Heart right ventricle (tissue), 16 donors: ENCODE measurements around the gene LRSAM1. TPM values are rescaled to one million over a fixed set of nuclear protein-coding genes. Genes with fewer than 3 reads are reported as not detected.

Source experiments
- ATAC-seq, 8 donors: fragments of 200-7000 bp; cut with Tn5 transposase; one replicate each; pipeline ENCODE4 v1.9.1; 2020; ENCODE audit warnings: mild to moderate bottlenecking in 8 of 8, moderate library complexity in 8 of 8, moderate number of reproducible peaks in 1 of 8
- DNase-seq, 2 donors: peaks; one replicate each; pipeline ENCODE4 v3.0.0-alpha.2; 2020
- H3K27ac ChIP-seq, 10 donors: fragments of 200-600 bp; sonication (generic) in 2 of 10; one replicate each; pipeline versions ENCODE4 v1.5.0 to v1.8.0; 2020 to 2022; ENCODE audit warnings: mild to moderate bottlenecking in 3 of 10
- H3K27me3 ChIP-seq, 7 donors: fragments of 200-600 bp; one replicate each; pipeline ENCODE4 v1.8.0; 2021 to 2022; ENCODE audit warnings: mild to moderate bottlenecking in 2 of 7
- H3K36me3 ChIP-seq, 9 donors: fragments of 200-600 bp; sonication (generic) in 1 of 9; one replicate each; pipeline versions ENCODE4 v1.5.0 to v1.8.0; 2020 to 2022; ENCODE audit warnings: mild to moderate bottlenecking in 2 of 9
- H3K4me1 ChIP-seq, 9 donors: fragments of 200-600 bp; sonication (generic) in 1 of 9; one replicate each; pipeline versions ENCODE4 v1.5.0 to v1.8.0; 2020 to 2022; ENCODE audit warnings: mild to moderate bottlenecking in 4 of 9
- H3K4me3 ChIP-seq, 10 donors: fragments of 200-600 bp; sonication (generic) in 2 of 10; one replicate each; pipeline versions ENCODE4 v1.5.0 to v1.8.0; 2020 to 2022; ENCODE audit warnings: mild to moderate bottlenecking in 7 of 10, moderate library complexity in 2 of 10
- H3K9me3 ChIP-seq, 11 donors: fragments of 200-600 bp in 10 of 11; sonication (generic) in 2 of 11; one replicate each; pipeline versions ENCODE4 v1.5.0 to v1.8.0; 2013 to 2022; ENCODE audit warnings: mild to moderate bottlenecking in 2 of 11, control low read depth in 1 of 11, moderate library complexity in 1 of 11
- CTCF ChIP-seq, 9 donors: fragments of 200-600 bp; sonication (generic) in 2 of 9; IDR thresholded peaks; one replicate each; pipeline versions ENCODE4 v1.5.0 to v1.8.0; 2021 to 2022; ENCODE audit warnings: antibody characterized with exemption in 9 of 9, mild to moderate bottlenecking in 5 of 9, moderate library complexity in 1 of 9
- WGBS, 2 donors: extraction: QIAGEN DNeasy Blood & Tissue Kit; methylation state at CpG; one replicate each; pipeline ENCODE4 v1.1.7; 2013; ENCODE audit warnings: inconsistent platforms in 1 of 2; 5-methylcytosine and 5-hydroxymethylcytosine counted together
- intact Hi-C, 10 donors: fragments of 100-400 bp; cut with DNase I; formaldehyde crosslinking; loops; one replicate each; pipeline versions ENCODE4 v1.11.1 to v1.14.2; 2022
- polyA plus RNA-seq, 2 donors: library from polyadenylated mRNA; stranded (reverse); fragments of 200-250 nt; gene quantifications; one replicate each; pipeline ENCODE4 v1.2.3, GENCODE V29; 2013
- total RNA-seq, 10 donors: library from RNA; stranded (reverse); fragmentation: NEBNext Ultra II Directional in 3 of 10; extraction: Animal tissue kit (Norgen Biotek cat#: 25700) in 3 of 10; gene quantifications; one replicate each; pipeline versions ENCODE4 v1.2.1 to v1.2.4, GENCODE V29; 2021 to 2023
- donor health status: Arrhythmogenic right ventricular cardiomyopathy.
- donor health status: ischemic (EF 13 %, LVEDD 7.1; RV severe dilation, severe dysfunction).
- donor health status: healthy with polysubstance abuse.
- donor health status: DM: no; HTN: yes; CAD: no.
- donor health status: DM: no; HTN: no; CAD: no.
- donor health status: ischemic (EF 25% LVEDD 6.9; RV normal size, moderate dysfunction).
- donor health status: ischemic (EF 25% LVEDD 5.7; RV mildly dilated, moderate dysfunction).
- donor health status: healthy.
- donor health status: DM: yes; HTN: yes; CAD: no.
- donor health status: Ischemic cardiomyopathy.
- donor health status: ischemic (EF 35%, LVEDD 5.7; RV mildly dilated, moderate dysfunction).
- donor health status: nonischemic (EF 11% LVEDD 7.7; RV severe dilation, severe dysfunction).
- donor health status: DM: yes; HTN: yes; CAD: no.
- donor health status: PGD.
- donor health status: ischemic (EF 29% LVEDD 5.4; RV normal size, mild dysfunction).
- donor health status: nonischemic (EF 23%, LVEDD 6.1; RV moderate dilation, normal function).

LRSAM1 gene
- total and polyA plus RNA-seq, 12 donors = 21.2 to 59.9 (median 29.5) TPM

DNA sequence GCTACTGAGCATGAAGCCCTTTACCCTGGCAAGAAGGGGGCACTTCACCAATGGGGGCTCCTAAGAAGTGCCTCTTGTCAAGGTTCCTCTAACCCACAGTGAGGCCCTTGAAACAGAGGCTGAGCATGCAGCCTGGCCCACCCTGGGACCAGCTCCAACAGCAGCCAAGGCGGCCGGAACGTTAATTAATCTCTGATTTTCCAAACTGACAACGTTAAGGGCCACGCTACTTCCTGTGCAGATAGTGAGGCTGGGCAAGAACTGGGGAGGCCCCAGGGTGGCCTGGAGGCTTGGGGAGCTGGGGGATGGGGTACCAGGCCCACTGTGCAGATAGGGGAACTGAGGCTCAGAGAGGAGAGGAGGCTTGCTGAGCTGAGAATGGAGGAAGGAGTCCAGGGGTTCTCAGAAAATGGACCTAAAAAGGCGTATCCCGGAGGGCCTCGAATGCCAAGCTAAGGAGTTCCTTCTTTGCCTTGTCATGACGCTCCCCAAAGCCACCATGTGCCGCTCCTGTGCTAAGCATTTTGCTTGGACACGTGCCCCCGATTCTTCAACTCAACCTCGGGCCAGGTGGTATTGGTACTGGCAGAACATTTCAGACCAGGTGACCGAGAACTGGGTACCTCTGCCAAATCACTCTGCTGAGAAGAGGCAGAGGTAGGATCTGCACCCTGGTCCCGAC is 88.8 kb downstream of the LRSAM1 start:
- Histone ChIP-seq H3K4me1 (peaks cover 21 to 99% (median 81%) of the 10 kb centered on the region in 9 donors), H3K27ac (peak overlapping the region in 5 of 10 donors; percentile 5 to 56 (median 30)), H3K36me3 (peaks cover 0 to 19% (median 0%) of the 10 kb centered on the region in 9 donors), H3K9me3 (no peaks in the 10 kb centered on the region), H3K27me3 (no peaks in the 10 kb centered on the region), H3K4me3 (no peak overlapping the region)
- ATAC-seq = no peak
- no peak for TF ChIP-seq CTCF (IDR thresholded peaks at IDR 0.05)
- intact Hi-C loops = no loop called here
- 74 to 79% methylated on average over 15 of the region's 15 CpGs for WGBS, 2 donors
- no peak for DNase-seq

DNA sequence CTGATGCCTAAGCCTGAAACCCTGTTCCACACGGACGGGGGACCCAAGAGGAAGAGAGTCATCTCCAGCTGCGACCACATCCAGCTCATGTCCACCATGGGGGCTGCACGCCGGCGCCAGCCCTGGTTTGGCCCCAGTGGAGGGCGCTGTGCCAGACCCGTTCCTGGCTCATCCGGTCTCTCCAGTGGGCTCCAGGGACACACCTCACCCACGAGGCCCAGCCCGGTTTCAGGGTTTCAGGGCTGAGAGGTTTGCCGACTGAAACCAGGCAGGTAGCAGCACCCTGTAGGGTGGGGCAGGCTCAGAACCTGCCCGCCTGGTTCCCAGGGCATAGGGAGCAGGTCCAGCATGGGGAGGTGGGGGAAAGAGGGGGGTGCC is 89.3 kb downstream of the LRSAM1 start:
- ATAC-seq (peak in 1 of 8 donors; percentile 6), DNase-seq (no peak)
- H3K27me3 ChIP-seq = no peaks in the 10 kb centered on the region
- intact Hi-C loops = no loop called here
- H3K9me3 ChIP-seq = no peaks in the 10 kb centered on the region
- peaks cover 0 to 13% (median 0%) of the 10 kb centered on the region in 9 donors for H3K36me3 ChIP-seq
- no peak overlapping the region for H3K4me3 ChIP-seq
- H3K4me1 ChIP-seq = peaks cover 21 to 99% (median 81%) of the 10 kb centered on the region in 9 donors
- TF ChIP-seq CTCF (IDR thresholded peaks at IDR 0.05) = no peak
- WGBS, 2 donors = 73 to 79% methylated on average over 13 of the region's 13 CpGs
- H3K27ac ChIP-seq = peak overlapping the region in 2 of 10 donors; percentile 17 to 56

DNA sequence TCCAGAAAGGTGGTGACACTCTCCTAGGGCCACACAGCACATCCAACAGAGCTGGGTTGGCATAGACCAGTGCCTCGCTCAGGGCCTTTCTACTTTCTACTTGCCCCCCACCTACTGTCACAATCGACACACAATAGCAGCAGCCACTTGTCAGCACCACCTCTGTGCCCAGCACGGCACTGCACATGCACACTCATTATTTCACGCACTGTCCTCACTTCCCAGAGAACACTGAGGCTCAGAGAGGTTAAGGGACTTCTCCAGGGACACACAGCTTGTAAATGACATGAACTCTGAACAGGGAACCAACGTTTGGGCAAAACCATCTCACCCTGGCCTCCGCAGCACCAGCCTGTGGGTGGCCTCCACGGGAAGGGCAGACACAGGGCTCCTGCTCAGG is 89.9 kb downstream of the LRSAM1 start:
- ATAC-seq (no peak), DNase-seq (no peak)
- Histone ChIP-seq H3K4me3 (no peak overlapping the region), H3K27ac (peak overlapping the region in 3 of 10 donors; percentile 22 to 60 (median 52)), H3K27me3 (no peaks in the 10 kb centered on the region), H3K9me3 (no peaks in the 10 kb centered on the region), H3K36me3 (peaks cover 0 to 10% (median 0%) of the 10 kb centered on the region in 9 donors), H3K4me1 (peaks cover 25 to 99% (median 81%) of the 10 kb centered on the region in 9 donors)
- intact Hi-C loops = no loop called here
- 87 to 88% methylated on average over 7 of the region's 7 CpGs for WGBS, 2 donors
- TF ChIP-seq CTCF (IDR thresholded peaks at IDR 0.05) = no peak

GRCh38 chr9:127541865-127542264 is 90.6 kb downstream of the LRSAM1 start:
- Histone ChIP-seq H3K27ac (peak overlapping the region in 7 of 10 donors; percentile 16 to 60 (median 44)), H3K9me3 (no peaks in the 10 kb centered on the region), H3K27me3 (no peaks in the 10 kb centered on the region), H3K4me1 (peaks cover 23 to 99% (median 81%) of the 10 kb centered on the region in 9 donors), H3K36me3 (peaks cover 0 to 4% (median 0%) of the 10 kb centered on the region in 9 donors), H3K4me3 (no peak overlapping the region)
- no peak for TF ChIP-seq CTCF (IDR thresholded peaks at IDR 0.05)
- DNase-seq (no peak), ATAC-seq (peak in 7 of 8 donors; percentile 7 to 64 (median 27))
- intact Hi-C loops = no loop called here
- 69 to 70% methylated on average over 8 of the region's 8 CpGs for WGBS, 2 donors
